ENCODE results near the gene MRPS18A. TPM values are rescaled to one million over a fixed set of nuclear protein-coding genes. Genes with fewer than 3 reads are reported as not detected.
A peak's percentile ranks its signal among the peaks of the same experiment; 100 is the strongest.

MRPS18A gene
- total and polyA plus RNA-seq, 2 of the 13 experiments (the other 11 are each of a cell fraction or from before 2014, with no cell fraction given), result 87.8 to 89.1 TPM

DNA sequence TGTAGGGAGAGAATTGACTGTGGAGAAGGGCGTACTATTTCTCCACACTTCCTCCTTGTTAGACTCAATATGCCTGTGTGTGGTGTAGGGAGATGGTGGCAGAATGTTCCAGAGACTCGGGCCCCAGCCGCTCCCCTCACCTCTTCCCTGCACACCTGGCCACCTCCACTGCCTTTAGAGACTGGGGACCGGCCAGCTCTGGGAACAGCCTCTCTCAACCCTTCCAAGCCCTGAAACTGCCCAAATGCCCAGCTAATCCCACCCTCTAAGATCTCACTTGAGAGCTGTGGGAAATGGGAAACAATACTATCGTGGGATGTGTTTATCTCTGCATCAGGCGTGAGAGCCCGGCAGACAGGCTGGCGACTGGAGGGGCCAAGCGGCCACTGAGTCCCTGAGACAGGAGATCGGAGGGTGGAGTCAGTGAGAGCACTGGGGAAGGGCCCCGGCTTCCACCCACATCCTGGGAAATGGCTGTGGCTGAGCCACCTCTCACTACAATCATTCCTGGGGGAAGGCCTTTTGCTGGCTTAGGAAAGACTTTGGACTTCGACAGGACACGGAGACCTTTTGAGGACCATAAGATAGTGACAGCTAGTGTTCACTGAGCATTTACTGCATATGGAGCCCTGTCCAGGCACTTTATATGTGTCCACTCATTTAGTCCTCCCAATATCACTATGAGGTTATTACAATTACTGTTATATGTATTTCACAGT is 31.0 kb upstream of the MRPS18A start (continued):
- TF ChIP-seq JUNB (CRISPR knock-in tag; IDR thresholded peaks at IDR 0.05; ENCODE audit: borderline replicate concordance), result no peak
- 0 out of 2 replicates have a peak, but pooled peaks have one; percentile 20 for TF ChIP-seq IRF2 (CRISPR knock-in tag; IDR thresholded peaks at IDR 0.05)
- TF ChIP-seq ZNF768 (CRISPR knock-in tag; IDR thresholded peaks at IDR 0.05), result no peak
- TF ChIP-seq, protein P1, sequence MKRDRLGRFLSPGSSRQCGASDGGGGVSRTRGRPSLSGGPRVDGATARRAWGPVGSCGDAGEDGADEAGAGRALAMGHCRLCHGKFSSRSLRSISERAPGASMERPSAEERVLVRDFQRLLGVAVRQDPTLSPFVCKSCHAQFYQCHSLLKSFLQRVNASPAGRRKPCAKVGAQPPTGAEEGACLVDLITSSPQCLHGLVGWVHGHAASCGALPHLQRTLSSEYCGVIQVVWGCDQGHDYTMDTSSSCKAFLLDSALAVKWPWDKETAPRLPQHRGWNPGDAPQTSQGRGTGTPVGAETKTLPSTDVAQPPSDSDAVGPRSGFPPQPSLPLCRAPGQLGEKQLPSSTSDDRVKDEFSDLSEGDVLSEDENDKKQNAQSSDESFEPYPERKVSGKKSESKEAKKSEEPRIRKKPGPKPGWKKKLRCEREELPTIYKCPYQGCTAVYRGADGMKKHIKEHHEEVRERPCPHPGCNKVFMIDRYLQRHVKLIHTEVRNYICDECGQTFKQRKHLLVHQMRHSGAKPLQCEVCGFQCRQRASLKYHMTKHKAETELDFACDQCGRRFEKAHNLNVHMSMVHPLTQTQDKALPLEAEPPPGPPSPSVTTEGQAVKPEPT (CRISPR knock-in tag; IDR thresholded peaks at IDR 0.05; ENCODE audit: low read depth), result 0 out of 2 replicates have a peak, but pooled peaks have one; percentile 36
- TF ChIP-seq, protein P2, sequence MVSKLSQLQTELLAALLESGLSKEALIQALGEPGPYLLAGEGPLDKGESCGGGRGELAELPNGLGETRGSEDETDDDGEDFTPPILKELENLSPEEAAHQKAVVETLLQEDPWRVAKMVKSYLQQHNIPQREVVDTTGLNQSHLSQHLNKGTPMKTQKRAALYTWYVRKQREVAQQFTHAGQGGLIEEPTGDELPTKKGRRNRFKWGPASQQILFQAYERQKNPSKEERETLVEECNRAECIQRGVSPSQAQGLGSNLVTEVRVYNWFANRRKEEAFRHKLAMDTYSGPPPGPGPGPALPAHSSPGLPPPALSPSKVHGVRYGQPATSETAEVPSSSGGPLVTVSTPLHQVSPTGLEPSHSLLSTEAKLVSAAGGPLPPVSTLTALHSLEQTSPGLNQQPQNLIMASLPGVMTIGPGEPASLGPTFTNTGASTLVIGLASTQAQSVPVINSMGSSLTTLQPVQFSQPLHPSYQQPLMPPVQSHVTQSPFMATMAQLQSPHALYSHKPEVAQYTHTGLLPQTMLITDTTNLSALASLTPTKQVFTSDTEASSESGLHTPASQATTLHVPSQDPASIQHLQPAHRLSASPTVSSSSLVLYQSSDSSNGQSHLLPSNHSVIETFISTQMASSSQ (IDR thresholded peaks at IDR 0.05; ENCODE audit: low read depth), result no peak
- TF ChIP-seq, protein P2 (CRISPR knock-in tag; IDR thresholded peaks at IDR 0.05; ENCODE audit: borderline replicate concordance), result peak; percentile 29; the same call in 1 of the 2 replicates
- TF ChIP-seq RFX1 (IDR thresholded peaks at IDR 0.05), result no peak
- 0 out of 2 replicates have a peak, but pooled peaks have one; percentile 44 for TF ChIP-seq HDAC2 (CRISPR knock-in tag; IDR thresholded peaks at IDR 0.05)
- TF ChIP-seq ZNF17 (CRISPR knock-in tag; IDR thresholded peaks at IDR 0.05), result 0 out of 2 replicates have a peak, but pooled peaks have one; percentile 57
- TF ChIP-seq SP140L (CRISPR knock-in tag; IDR thresholded peaks at IDR 0.05; ENCODE audit: borderline replicate concordance), result no peak
- TF ChIP-seq ZSCAN31 (CRISPR knock-in tag; IDR thresholded peaks at IDR 0.05; ENCODE audit: low read depth), result no peak
- TF ChIP-seq, protein P3, sequence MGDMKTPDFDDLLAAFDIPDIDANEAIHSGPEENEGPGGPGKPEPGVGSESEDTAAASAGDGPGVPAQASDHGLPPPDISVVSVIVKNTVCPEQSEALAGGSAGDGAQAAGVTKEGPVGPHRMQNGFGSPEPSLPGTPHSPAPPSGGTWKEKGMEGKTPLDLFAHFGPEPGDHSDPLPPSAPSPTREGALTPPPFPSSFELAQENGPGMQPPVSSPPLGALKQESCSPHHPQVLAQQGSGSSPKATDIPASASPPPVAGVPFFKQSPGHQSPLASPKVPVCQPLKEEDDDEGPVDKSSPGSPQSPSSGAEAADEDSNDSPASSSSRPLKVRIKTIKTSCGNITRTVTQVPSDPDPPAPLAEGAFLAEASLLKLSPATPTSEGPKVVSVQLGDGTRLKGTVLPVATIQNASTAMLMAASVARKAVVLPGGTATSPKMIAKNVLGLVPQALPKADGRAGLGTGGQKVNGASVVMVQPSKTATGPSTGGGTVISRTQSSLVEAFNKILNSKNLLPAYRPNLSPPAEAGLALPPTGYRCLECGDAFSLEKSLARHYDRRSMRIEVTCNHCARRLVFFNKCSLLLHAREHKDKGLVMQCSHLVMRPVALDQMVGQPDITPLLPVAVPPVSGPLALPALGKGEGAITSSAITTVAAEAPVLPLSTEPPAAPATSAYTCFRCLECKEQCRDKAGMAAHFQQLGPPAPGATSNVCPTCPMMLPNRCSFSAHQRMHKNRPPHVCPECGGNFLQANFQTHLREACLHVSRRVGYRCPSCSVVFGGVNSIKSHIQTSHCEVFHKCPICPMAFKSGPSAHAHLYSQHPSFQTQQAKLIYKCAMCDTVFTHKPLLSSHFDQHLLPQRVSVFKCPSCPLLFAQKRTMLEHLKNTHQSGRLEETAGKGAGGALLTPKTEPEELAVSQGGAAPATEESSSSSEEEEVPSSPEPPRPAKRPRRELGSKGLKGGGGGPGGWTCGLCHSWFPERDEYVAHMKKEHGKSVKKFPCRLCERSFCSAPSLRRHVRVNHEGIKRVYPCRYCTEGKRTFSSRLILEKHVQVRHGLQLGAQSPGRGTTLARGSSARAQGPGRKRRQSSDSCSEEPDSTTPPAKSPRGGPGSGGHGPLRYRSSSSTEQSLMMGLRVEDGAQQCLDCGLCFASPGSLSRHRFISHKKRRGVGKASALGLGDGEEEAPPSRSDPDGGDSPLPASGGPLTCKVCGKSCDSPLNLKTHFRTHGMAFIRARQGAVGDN (CRISPR knock-in tag; IDR thresholded peaks at IDR 0.05), result peak; percentile 54
- 0 out of 2 replicates have a peak, but pooled peaks have one; percentile 23 for TF ChIP-seq HMG20B (CRISPR knock-in tag; conservative IDR thresholded peaks at IDR 0.05)
- no peak for TF ChIP-seq MIER3 (CRISPR knock-in tag; IDR thresholded peaks at IDR 0.05; ENCODE audit: borderline replicate concordance)
- 0 out of 2 replicates have a peak, but pooled peaks have one; percentile 22 for TF ChIP-seq TARDBP (CRISPR knock-in tag; IDR thresholded peaks at IDR 0.05)

All from HepG2 (cell line).